GM18526 (cell line): ENCODE data around the gene FAM8A1.

Experiments used
- POLR2A ChIP-seq: IDR thresholded peaks from 3 replicates; pipeline ENCODE4 v1.6.1; 2011; ENCODE audit not compliant: insufficient read length; ENCODE audit errors: extremely low read depth

Gene FAM8A1

GRCh38 chr6:17599877-17600526, at the start of gene FAM8A1:
Gene FAM8A1, plus strand, starts transcription at chr6:17600302. Its CDS starts 108 bp downstream, at chr6:17600410.
- peak; percentile 56 for TF ChIP-seq POLR2A

GRCh38 chr6:17551383-17551958, 48.6 kb upstream of the FAM8A1 start:
- TF ChIP-seq POLR2A: no peak

- TF ChIP-seq POLR2A: no peak
These were observed 47.2 kb upstream of the FAM8A1 start for GRCh38 chr6:17552861-17553260.

GRCh38 chr6:17556014-17556413, 44.1 kb upstream of the FAM8A1 start:
- no peak for TF ChIP-seq POLR2A

- TF ChIP-seq POLR2A: no peak
These were observed 37.5 kb upstream of the FAM8A1 start for GRCh38 chr6:17562636-17563035.

GRCh38 chr6:17565399-17565798, 34.7 kb upstream of the FAM8A1 start:
- no peak for TF ChIP-seq POLR2A

GRCh38 chr6:17574866-17575560, 25.1 kb upstream of the FAM8A1 start:
- TF ChIP-seq POLR2A: no peak

- no peak for TF ChIP-seq POLR2A
These were observed 23.0 kb upstream of the FAM8A1 start for GRCh38 chr6:17577059-17577458.

- TF ChIP-seq POLR2A: no peak
These were observed 19.5 kb upstream of the FAM8A1 start for GRCh38 chr6:17580518-17581048.

- TF ChIP-seq POLR2A: no peak
These were observed 16.3 kb upstream of the FAM8A1 start for GRCh38 chr6:17583811-17584210.

GRCh38 chr6:17584241-17584803, 15.8 kb upstream of the FAM8A1 start:
- no peak for TF ChIP-seq POLR2A

GRCh38 chr6:17585766-17586490, 14.2 kb upstream of the FAM8A1 start:
- TF ChIP-seq POLR2A: no peak

GRCh38 chr6:17588011-17588410, 12.1 kb upstream of the FAM8A1 start:
- TF ChIP-seq POLR2A: no peak

- TF ChIP-seq POLR2A: no peak
These were observed 10.6 kb upstream of the FAM8A1 start for GRCh38 chr6:17589406-17590096.

GRCh38 chr6:17591287-17591686, 8.8 kb upstream of the FAM8A1 start:
- no peak for TF ChIP-seq POLR2A
